HepG2 (cell line): ENCODE results near the gene RERE.

ENCODE experiments used
- NFKBIZ ChIP-seq: IDR thresholded peaks from 2 replicates; pipeline ENCODE4 v1.6.1; 2018; ENCODE audit warnings: missing genetic modification reagents, missing compliant biosample characterization
- NR1H2 ChIP-seq: sonication (generic); formaldehyde crosslinking; IDR thresholded peaks from 2 replicates; pipeline ENCODE4 v1.8.1; 2022; ENCODE audit warnings: low read depth, missing genetic modification reagents, borderline replicate concordance
- NR2C2 ChIP-seq: sonication (generic); formaldehyde crosslinking; IDR thresholded peaks from 2 replicates; pipeline ENCODE4 v1.4.0; 2020; ENCODE audit warnings: missing genetic modification reagents, mild to moderate bottlenecking, moderate library complexity, borderline replicate concordance
- TAF1 ChIP-seq: sonication (generic); formaldehyde crosslinking; IDR thresholded peaks from 2 replicates; pipeline ENCODE4 v1.4.0; 2020; ENCODE audit warnings: missing genetic modification reagents
- TBL1XR1 ChIP-seq: fragments of 150-350 bp; IDR thresholded peaks from 2 replicates; pipeline ENCODE4 v1.6.1; 2014; ENCODE audit warnings: borderline replicate concordance, low read length; ENCODE audit not compliant: partially characterized antibody
- TF ChIP-seq, protein P1 (sequence below), 2 experiments: fragments of 450-650 bp in 1 of 2; sonication (generic) in 1 of 2; formaldehyde crosslinking in 1 of 2; IDR thresholded peaks; 2 replicates each; pipeline versions ENCODE4 v1.6.1 to v1.8.0; 2016 to 2022; ENCODE audit warnings: antibody characterized with exemption in 1 of 2, mild to moderate bottlenecking in 1 of 2, missing genetic modification reagents in 1 of 2

GRCh38 chr1:8653878-8654277 is 163.6 kb downstream of the RERE start:
- TF ChIP-seq TBL1XR1 (no peak), NFKBIZ (CRISPR knock-in tag) (no peak), NR1H2 (CRISPR knock-in tag) (no peak), NR2C2 (CRISPR knock-in tag) (no peak), TAF1 (CRISPR knock-in tag) (no peak)
- TF ChIP-seq, protein P1, sequence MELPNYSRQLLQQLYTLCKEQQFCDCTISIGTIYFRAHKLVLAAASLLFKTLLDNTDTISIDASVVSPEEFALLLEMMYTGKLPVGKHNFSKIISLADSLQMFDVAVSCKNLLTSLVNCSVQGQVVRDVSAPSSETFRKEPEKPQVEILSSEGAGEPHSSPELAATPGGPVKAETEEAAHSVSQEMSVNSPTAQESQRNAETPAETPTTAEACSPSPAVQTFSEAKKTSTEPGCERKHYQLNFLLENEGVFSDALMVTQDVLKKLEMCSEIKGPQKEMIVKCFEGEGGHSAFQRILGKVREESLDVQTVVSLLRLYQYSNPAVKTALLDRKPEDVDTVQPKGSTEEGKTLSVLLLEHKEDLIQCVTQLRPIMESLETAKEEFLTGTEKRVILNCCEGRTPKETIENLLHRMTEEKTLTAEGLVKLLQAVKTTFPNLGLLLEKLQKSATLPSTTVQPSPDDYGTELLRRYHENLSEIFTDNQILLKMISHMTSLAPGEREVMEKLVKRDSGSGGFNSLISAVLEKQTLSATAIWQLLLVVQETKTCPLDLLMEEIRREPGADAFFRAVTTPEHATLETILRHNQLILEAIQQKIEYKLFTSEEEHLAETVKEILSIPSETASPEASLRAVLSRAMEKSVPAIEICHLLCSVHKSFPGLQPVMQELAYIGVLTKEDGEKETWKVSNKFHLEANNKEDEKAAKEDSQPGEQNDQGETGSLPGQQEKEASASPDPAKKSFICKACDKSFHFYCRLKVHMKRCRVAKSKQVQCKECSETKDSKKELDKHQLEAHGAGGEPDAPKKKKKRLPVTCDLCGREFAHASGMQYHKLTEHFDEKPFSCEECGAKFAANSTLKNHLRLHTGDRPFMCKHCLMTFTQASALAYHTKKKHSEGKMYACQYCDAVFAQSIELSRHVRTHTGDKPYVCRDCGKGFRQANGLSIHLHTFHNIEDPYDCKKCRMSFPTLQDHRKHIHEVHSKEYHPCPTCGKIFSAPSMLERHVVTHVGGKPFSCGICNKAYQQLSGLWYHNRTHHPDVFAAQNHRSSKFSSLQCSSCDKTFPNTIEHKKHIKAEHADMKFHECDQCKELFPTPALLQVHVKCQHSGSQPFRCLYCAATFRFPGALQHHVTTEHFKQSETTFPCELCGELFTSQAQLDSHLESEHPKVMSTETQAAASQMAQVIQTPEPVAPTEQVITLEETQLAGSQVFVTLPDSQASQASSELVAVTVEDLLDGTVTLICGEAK (IDR thresholded peaks at IDR 0.05): no peak
- TF ChIP-seq, protein P1 (CRISPR knock-in tag; IDR thresholded peaks at IDR 0.05): no peak
